NCI-H748 (cell line): Measurements from ENCODE around the gene BIRC2.

Source experiments
- DNase-seq: peaks from one replicate; lab custom pipeline; 2025; ENCODE audit not compliant: unreplicated experiment; lab: John Stamatoyannopoulos, UW

The BIRC2 gene

GRCh38 chr11:102374633-102375424, 27.8 kb downstream of the BIRC2 start:
- peak; percentile 78 for DNase-seq

GRCh38 chr11:102375720-102376399, 28.8 kb downstream of the BIRC2 start:
- no peak for DNase-seq

- no peak for DNase-seq
Measured at GRCh38 chr11:102377891-102378290, 30.9 kb downstream of the BIRC2 start.

- DNase-seq: no peak
Measured at GRCh38 chr11:102378818-102379217, 31.8 kb downstream of the BIRC2 start.

- no peak for DNase-seq
Measured at GRCh38 chr11:102382384-102382783, 35.4 kb downstream of the BIRC2 start.

- DNase-seq: no peak
Measured at GRCh38 chr11:102383839-102384238, 36.8 kb downstream of the BIRC2 start.

- no peak for DNase-seq
Measured at GRCh38 chr11:102384419-102385079, 37.5 kb downstream of the BIRC2 start.

GRCh38 chr11:102385085-102386007, 38.3 kb downstream of the BIRC2 start:
- no peak for DNase-seq

- no peak for DNase-seq
Measured at GRCh38 chr11:102386136-102386734, 39.2 kb downstream of the BIRC2 start.

GRCh38 chr11:102387043-102387781, 40.2 kb downstream of the BIRC2 start:
- no peak for DNase-seq

- no peak for DNase-seq
Measured at GRCh38 chr11:102389253-102389652, 42.2 kb downstream of the BIRC2 start.

- peak; percentile 69 for DNase-seq
Measured at GRCh38 chr11:102390667-102391465, 43.9 kb downstream of the BIRC2 start.

- DNase-seq: no peak
Measured at GRCh38 chr11:102391549-102392237, 44.7 kb downstream of the BIRC2 start.

- DNase-seq: no peak
Measured at GRCh38 chr11:102393272-102393730, 46.3 kb downstream of the BIRC2 start.

- DNase-seq: no peak
Measured at GRCh38 chr11:102395720-102396393, 48.8 kb downstream of the BIRC2 start.

- no peak for DNase-seq
Measured at GRCh38 chr11:102396708-102397563, 49.9 kb downstream of the BIRC2 start.

GRCh38 chr11:102398297-102398696, 51.3 kb downstream of the BIRC2 start:
- no peak for DNase-seq
